HG02970 (cell line): ENCODE measurements around the gene C17orf67.

Source experiments
- ATAC-seq: cut with Tn5 transposase; IDR thresholded peaks from one replicate; pipeline ENCODE4 v1.9.1; 2021; ENCODE audit warnings: mild to moderate bottlenecking, moderate library complexity, moderate number of reproducible peaks; ENCODE audit not compliant: unreplicated experiment, low FRiP score

The C17orf67 gene

DNA sequence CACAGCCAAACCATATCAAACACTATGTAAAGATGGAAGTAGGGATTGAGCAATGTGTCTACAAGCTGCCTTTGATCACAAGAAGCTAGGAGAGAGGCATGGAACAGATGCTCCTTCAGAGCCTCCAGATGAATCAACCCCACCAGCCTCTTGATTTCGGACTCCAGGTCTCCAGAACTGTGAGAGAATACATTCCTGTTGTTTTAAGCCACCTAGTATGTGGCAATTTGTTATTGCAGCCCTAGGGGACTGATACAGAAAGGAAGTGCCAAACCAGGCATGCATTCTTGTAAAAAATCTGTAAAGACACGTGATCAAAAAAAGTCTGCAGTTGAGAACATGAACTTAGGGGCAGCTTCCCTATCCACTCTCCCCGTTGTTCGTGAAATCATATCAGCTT, 91.1 kb downstream of the C17orf67 start:
- no peak for ATAC-seq
